Measurements from ENCODE around the gene CDPF1.

DNA sequence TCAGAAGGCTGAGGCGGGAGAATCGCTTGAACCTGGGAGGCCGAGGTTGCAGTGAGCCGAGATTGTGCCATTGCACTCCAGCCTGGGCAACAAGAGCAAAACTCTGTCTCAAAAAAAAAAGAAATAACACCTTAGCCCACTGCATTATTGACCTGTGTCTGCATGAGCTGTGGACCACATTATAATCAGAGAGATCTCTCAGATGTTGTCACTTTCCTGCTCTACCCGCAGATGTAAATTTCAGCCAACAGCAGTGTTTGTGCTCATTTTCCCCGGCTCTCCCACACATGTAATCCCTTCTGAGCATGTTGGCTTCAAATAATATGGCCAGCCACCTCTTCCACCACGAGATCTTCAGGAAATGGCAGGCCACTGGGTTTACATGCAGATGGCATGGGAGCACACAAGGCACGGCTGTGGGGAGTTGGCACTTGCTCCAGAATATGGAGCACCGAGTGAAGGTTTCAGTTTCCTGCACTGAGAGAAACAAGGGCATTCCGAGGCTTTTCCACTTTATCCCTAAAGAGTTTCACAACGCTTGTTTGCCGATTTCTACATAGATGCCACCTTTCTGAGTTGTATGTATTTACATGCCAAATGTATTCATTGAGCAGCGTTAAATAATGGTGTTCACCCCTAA lies 19.7 kb downstream of the CDPF1 start:
- TF ChIP-seq, protein P1, sequence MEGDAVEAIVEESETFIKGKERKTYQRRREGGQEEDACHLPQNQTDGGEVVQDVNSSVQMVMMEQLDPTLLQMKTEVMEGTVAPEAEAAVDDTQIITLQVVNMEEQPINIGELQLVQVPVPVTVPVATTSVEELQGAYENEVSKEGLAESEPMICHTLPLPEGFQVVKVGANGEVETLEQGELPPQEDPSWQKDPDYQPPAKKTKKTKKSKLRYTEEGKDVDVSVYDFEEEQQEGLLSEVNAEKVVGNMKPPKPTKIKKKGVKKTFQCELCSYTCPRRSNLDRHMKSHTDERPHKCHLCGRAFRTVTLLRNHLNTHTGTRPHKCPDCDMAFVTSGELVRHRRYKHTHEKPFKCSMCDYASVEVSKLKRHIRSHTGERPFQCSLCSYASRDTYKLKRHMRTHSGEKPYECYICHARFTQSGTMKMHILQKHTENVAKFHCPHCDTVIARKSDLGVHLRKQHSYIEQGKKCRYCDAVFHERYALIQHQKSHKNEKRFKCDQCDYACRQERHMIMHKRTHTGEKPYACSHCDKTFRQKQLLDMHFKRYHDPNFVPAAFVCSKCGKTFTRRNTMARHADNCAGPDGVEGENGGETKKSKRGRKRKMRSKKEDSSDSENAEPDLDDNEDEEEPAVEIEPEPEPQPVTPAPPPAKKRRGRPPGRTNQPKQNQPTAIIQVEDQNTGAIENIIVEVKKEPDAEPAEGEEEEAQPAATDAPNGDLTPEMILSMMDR (conservative IDR thresholded peaks at IDR 0.05; ENCODE audit: low read depth in 2 of 2) = no peak
- TF ChIP-seq POLR2AphosphoS5 (IDR thresholded peaks at IDR 0.05; ENCODE audit: low read depth) (no peak), EZH2phosphoT487 (IDR thresholded peaks at IDR 0.05; ENCODE audit: unreplicated experiment) (no peak), JUNB (IDR thresholded peaks at IDR 0.05; ENCODE audit: unreplicated experiment) (no peak), EZH2 (IDR thresholded peaks at IDR 0.05; ENCODE audit: low read depth, unreplicated experiment) (no peak)
- TF ChIP-seq, protein P2, sequence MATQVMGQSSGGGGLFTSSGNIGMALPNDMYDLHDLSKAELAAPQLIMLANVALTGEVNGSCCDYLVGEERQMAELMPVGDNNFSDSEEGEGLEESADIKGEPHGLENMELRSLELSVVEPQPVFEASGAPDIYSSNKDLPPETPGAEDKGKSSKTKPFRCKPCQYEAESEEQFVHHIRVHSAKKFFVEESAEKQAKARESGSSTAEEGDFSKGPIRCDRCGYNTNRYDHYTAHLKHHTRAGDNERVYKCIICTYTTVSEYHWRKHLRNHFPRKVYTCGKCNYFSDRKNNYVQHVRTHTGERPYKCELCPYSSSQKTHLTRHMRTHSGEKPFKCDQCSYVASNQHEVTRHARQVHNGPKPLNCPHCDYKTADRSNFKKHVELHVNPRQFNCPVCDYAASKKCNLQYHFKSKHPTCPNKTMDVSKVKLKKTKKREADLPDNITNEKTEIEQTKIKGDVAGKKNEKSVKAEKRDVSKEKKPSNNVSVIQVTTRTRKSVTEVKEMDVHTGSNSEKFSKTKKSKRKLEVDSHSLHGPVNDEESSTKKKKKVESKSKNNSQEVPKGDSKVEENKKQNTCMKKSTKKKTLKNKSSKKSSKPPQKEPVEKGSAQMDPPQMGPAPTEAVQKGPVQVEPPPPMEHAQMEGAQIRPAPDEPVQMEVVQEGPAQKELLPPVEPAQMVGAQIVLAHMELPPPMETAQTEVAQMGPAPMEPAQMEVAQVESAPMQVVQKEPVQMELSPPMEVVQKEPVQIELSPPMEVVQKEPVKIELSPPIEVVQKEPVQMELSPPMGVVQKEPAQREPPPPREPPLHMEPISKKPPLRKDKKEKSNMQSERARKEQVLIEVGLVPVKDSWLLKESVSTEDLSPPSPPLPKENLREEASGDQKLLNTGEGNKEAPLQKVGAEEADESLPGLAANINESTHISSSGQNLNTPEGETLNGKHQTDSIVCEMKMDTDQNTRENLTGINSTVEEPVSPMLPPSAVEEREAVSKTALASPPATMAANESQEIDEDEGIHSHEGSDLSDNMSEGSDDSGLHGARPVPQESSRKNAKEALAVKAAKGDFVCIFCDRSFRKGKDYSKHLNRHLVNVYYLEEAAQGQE (IDR thresholded peaks at IDR 0.05; ENCODE audit: unreplicated experiment) = no peak
- TF ChIP-seq, protein P3, sequence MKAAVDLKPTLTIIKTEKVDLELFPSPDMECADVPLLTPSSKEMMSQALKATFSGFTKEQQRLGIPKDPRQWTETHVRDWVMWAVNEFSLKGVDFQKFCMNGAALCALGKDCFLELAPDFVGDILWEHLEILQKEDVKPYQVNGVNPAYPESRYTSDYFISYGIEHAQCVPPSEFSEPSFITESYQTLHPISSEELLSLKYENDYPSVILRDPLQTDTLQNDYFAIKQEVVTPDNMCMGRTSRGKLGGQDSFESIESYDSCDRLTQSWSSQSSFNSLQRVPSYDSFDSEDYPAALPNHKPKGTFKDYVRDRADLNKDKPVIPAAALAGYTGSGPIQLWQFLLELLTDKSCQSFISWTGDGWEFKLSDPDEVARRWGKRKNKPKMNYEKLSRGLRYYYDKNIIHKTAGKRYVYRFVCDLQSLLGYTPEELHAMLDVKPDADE (IDR thresholded peaks at IDR 0.05) = no peak
- TF ChIP-seq, protein P4, sequence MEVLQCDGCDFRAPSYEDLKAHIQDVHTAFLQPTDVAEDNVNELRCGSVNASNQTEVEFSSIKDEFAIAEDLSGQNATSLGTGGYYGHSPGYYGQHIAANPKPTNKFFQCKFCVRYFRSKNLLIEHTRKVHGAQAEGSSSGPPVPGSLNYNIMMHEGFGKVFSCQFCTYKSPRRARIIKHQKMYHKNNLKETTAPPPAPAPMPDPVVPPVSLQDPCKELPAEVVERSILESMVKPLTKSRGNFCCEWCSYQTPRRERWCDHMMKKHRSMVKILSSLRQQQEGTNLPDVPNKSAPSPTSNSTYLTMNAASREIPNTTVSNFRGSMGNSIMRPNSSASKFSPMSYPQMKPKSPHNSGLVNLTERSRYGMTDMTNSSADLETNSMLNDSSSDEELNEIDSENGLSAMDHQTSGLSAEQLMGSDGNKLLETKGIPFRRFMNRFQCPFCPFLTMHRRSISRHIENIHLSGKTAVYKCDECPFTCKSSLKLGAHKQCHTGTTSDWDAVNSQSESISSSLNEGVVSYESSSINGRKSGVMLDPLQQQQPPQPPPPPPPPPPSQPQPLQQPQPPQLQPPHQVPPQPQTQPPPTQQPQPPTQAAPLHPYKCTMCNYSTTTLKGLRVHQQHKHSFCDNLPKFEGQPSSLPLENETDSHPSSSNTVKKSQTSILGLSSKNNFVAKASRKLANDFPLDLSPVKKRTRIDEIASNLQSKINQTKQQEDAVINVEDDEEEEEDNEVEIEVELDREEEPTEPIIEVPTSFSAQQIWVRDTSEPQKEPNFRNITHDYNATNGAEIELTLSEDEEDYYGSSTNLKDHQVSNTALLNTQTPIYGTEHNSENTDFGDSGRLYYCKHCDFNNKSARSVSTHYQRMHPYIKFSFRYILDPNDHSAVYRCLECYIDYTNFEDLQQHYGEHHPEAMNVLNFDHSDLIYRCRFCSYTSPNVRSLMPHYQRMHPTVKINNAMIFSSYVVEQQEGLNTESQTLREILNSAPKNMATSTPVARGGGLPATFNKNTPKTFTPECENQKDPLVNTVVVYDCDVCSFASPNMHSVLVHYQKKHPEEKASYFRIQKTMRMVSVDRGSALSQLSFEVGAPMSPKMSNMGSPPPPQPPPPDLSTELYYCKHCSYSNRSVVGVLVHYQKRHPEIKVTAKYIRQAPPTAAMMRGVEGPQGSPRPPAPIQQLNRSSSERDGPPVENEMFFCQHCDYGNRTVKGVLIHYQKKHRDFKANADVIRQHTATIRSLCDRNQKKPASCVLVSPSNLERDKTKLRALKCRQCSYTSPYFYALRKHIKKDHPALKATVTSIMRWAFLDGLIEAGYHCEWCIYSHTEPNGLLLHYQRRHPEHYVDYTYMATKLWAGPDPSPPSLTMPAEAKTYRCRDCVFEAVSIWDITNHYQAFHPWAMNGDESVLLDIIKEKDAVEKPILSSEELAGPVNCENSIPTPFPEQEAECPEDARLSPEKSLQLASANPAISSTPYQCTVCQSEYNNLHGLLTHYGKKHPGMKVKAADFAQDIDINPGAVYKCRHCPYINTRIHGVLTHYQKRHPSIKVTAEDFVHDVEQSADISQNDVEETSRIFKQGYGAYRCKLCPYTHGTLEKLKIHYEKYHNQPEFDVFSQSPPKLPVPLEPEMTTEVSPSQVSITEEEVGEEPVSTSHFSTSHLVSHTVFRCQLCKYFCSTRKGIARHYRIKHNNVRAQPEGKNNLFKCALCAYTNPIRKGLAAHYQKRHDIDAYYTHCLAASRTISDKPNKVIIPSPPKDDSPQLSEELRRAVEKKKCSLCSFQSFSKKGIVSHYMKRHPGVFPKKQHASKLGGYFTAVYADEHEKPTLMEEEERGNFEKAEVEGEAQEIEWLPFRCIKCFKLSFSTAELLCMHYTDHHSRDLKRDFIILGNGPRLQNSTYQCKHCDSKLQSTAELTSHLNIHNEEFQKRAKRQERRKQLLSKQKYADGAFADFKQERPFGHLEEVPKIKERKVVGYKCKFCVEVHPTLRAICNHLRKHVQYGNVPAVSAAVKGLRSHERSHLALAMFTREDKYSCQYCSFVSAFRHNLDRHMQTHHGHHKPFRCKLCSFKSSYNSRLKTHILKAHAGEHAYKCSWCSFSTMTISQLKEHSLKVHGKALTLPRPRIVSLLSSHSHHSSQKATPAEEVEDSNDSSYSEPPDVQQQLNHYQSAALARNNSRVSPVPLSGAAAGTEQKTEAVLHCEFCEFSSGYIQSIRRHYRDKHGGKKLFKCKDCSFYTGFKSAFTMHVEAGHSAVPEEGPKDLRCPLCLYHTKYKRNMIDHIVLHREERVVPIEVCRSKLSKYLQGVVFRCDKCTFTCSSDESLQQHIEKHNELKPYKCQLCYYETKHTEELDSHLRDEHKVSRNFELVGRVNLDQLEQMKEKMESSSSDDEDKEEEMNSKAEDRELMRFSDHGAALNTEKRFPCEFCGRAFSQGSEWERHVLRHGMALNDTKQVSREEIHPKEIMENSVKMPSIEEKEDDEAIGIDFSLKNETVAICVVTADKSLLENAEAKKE (CRISPR knock-in tag; IDR thresholded peaks at IDR 0.05) = no peak

Measured in GM23338 (cell line).